B cell (primary cell): ENCODE measurements around the gene KRT28.

Experiments
- CTCF ChIP-seq: fragments of 200-600 bp; IDR thresholded peaks from one replicate; pipeline ENCODE4 v1.8.0; 2022; ENCODE audit warnings: antibody characterized with exemption, mild to moderate bottlenecking
- EZH2 ChIP-seq: IDR thresholded peaks from 2 replicates; pipeline ENCODE4 v1.6.1; 2012; ENCODE audit warnings: borderline replicate concordance, low read depth, mild to moderate bottlenecking, moderate library complexity, low read length; ENCODE audit not compliant: insufficient read depth, poor library complexity, severe bottlenecking

GRCh38 chr17:40760105-40761016 is 39.4 kb downstream of the KRT28 start:
- TF ChIP-seq CTCF: no peak
- no peak for TF ChIP-seq EZH2
